ENCODE measurements around the gene BUD13.

The BUD13 gene

DNA sequence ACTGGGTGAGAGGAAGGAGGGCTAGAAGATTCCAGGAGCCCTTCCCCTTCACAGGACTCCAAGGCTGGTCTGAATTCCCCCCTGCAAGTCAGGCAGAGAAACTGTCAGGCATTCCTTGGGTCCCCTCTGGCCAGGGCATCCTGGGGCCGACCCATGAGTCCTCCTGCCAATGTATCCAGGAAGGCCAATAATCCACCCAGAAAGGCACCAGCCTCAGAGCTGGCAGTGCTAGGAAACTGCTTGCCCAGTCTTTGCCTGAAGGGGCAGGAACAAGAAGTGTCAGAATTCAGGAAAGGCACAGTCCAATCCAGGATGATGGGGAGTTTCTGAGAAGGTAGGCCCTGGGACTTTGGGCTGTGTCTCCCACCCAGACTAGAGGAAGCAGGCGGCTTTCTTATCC is 41.0 kb downstream of the BUD13 start:
- no peak for ATAC-seq (replicated peaks; ENCODE audit: extremely low read depth, poor library complexity, severe bottlenecking)
- no peaks in the 10 kb centered on the region for H3K36me3 Mint-ChIP-seq (ENCODE audit: insufficient read depth)
- H3K4me3 Mint-ChIP-seq, result no peak overlapping the region
- peaks cover 12% of the 10 kb centered on the region for H3K4me1 Mint-ChIP-seq
- H3K27ac Mint-ChIP-seq (ENCODE audit: low read depth), result no peak overlapping the region
- H3K27me3 Mint-ChIP-seq, result peaks cover 35% of the 10 kb centered on the region
- no peaks in the 10 kb centered on the region for H3K9me3 Mint-ChIP-seq
- no peak for DNase-seq (ENCODE audit: low spot score in 2 of 2)

DNA sequence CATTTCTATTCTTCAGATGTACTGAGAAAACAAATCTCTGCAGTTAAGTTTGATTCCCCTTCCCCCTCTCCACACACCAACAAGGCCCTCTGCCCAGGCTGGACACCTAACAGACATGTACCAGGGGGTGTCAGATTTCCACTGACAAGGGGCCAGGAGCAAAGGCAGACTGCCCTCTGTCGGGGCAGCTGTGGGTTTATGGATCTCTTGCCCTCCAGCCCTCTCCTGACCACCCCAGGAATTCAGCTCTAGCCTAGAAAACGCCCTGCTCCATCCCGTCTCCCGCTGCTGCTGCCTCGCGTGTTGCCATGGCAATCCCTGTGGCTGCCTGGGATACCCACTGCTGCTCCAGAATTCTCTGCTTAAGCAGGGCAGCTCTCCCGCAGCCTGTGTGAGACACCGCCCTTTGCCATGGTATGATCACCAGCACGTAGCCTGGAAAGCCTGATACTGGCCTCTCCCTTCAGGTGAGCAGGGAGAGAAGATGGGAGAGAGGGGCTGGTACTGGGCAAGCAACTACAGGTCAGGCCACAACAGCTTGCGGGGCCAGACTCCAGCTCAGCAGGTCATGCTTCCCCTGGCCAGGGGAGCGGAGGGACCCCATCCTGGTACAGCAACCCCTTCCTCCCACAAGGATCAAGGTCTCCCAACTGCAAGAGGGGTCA is 41.6 kb downstream of the BUD13 start:
- ATAC-seq (replicated peaks; ENCODE audit: extremely low read depth, poor library complexity, severe bottlenecking) (no peak), DNase-seq (ENCODE audit: low spot score in 2 of 2) (no peak)
- Mint-ChIP-seq H3K4me3 (no peak overlapping the region), H3K27me3 (peaks cover 41% of the 10 kb centered on the region), H3K9me3 (no peaks in the 10 kb centered on the region), H3K4me1 (peaks cover 12% of the 10 kb centered on the region), H3K36me3 (ENCODE audit: insufficient read depth) (no peaks in the 10 kb centered on the region), H3K27ac (ENCODE audit: low read depth) (no peak overlapping the region)

DNA sequence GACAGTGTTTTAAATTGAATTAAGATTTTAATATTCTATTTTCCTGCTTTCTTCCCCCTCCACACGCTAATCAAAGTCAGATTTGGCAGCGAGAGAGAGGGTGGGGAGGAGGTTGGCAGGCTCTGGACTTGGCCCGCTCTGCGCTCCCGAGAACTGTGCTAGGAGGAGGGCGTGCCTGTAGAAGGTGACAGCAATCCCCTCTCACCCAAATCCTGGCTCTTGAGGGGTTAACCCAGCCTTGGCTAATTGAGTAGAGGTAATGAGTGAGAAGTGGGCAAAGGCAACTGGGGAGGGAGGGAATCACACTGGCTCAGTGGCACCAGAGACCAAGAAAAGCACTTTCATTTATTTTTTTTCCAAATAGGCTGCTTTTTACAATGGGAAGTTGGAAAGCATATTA is 42.2 kb downstream of the BUD13 start:
- DNase-seq (ENCODE audit: low spot score in 2 of 2) (no peak), ATAC-seq (replicated peaks; ENCODE audit: extremely low read depth, poor library complexity, severe bottlenecking) (no peak)
- peaks cover 48% of the 10 kb centered on the region for H3K27me3 Mint-ChIP-seq
- no peaks in the 10 kb centered on the region for H3K36me3 Mint-ChIP-seq (ENCODE audit: insufficient read depth)
- H3K4me1 Mint-ChIP-seq, result peaks cover 12% of the 10 kb centered on the region
- H3K4me3 Mint-ChIP-seq, result no peak overlapping the region
- no peak overlapping the region for H3K27ac Mint-ChIP-seq (ENCODE audit: low read depth)
- no peaks in the 10 kb centered on the region for H3K9me3 Mint-ChIP-seq

- Mint-ChIP-seq H3K27ac (ENCODE audit: low read depth) (no peak overlapping the region), H3K4me1 (peaks cover 12% of the 10 kb centered on the region), H3K27me3 (peaks cover 52% of the 10 kb centered on the region), H3K9me3 (no peaks in the 10 kb centered on the region), H3K36me3 (ENCODE audit: insufficient read depth) (no peaks in the 10 kb centered on the region), H3K4me3 (no peak overlapping the region)
- DNase-seq (ENCODE audit: low spot score in 2 of 2) (no peak), ATAC-seq (replicated peaks; ENCODE audit: extremely low read depth, poor library complexity, severe bottlenecking) (no peak)
Observed at GRCh38 chr11:116730241-116730561, 42.6 kb downstream of the BUD13 start.

DNA sequence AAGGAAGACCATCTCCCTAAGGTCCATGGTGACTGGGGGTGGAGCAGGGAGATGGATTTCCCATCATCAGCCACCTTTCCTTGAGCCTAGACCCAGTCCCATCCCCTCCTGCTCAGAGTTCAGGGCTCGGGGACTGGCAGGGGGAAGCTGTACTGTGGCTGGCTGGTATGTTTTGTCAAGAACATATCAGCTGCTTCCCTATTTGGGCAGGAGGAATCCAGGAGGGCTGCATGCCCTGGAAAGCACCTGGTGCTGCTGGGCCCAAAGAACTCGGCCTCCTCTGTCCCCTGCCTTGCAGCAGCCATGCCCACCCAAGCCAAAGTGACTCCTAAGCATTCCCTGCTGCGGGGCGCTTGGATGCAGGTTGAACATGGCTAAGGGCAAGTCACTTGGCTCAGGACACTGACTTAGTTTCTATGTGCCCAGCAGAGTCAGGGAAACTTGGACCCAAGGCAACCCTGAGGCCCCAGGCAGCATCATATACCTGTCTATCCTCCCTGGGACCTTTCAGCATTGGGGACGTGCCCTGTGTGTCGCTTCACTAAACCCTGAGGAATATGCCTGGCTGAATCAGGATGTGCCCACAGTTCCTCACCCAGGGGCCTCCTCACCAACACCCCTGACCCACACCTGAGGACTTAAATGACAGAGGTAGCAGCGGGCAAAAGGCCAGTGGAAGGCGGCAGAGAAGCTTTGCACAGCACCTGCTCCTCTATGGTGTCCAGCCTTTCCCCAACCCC is 43.1 kb downstream of the BUD13 start:
- Mint-ChIP-seq H3K4me3 (no peak overlapping the region), H3K4me1 (peaks cover 12% of the 10 kb centered on the region), H3K9me3 (no peaks in the 10 kb centered on the region), H3K27ac (ENCODE audit: low read depth) (no peak overlapping the region), H3K27me3 (peaks cover 57% of the 10 kb centered on the region), H3K36me3 (ENCODE audit: insufficient read depth) (no peaks in the 10 kb centered on the region)
- DNase-seq (ENCODE audit: low spot score in 2 of 2) (no peak), ATAC-seq (replicated peaks; ENCODE audit: extremely low read depth, poor library complexity, severe bottlenecking) (no peak)

GRCh38 chr11:116727990-116728389 is 44.8 kb downstream of the BUD13 start:
- Mint-ChIP-seq H3K4me3 (no peak overlapping the region), H3K4me1 (peaks cover 9% of the 10 kb centered on the region), H3K27me3 (peaks cover 60% of the 10 kb centered on the region), H3K27ac (ENCODE audit: low read depth) (no peak overlapping the region), H3K36me3 (ENCODE audit: insufficient read depth) (no peaks in the 10 kb centered on the region), H3K9me3 (no peaks in the 10 kb centered on the region)
- DNase-seq (ENCODE audit: low spot score in 2 of 2) (no peak), ATAC-seq (replicated peaks; ENCODE audit: extremely low read depth, poor library complexity, severe bottlenecking) (no peak)

GRCh38 chr11:116725434-116726221 is 47.2 kb downstream of the BUD13 start:
- DNase-seq (ENCODE audit: low spot score in 2 of 2), result no peak
- no peak for ATAC-seq (replicated peaks; ENCODE audit: extremely low read depth, poor library complexity, severe bottlenecking)
- H3K36me3 Mint-ChIP-seq (ENCODE audit: insufficient read depth), result peaks cover 3% of the 10 kb centered on the region
- H3K27me3 Mint-ChIP-seq, result peaks cover 50% of the 10 kb centered on the region
- H3K27ac Mint-ChIP-seq (ENCODE audit: low read depth), result no peak overlapping the region
- H3K4me3 Mint-ChIP-seq, result no peak overlapping the region
- H3K9me3 Mint-ChIP-seq, result no peaks in the 10 kb centered on the region
- H3K4me1 Mint-ChIP-seq, result no peaks in the 10 kb centered on the region

GRCh38 chr11:116724813-116725212 is 48.0 kb downstream of the BUD13 start:
- ATAC-seq (replicated peaks; ENCODE audit: extremely low read depth, poor library complexity, severe bottlenecking), result no peak
- DNase-seq (ENCODE audit: low spot score in 2 of 2), result no peak
- Mint-ChIP-seq H3K27ac (ENCODE audit: low read depth) (no peak overlapping the region), H3K4me1 (no peaks in the 10 kb centered on the region), H3K9me3 (no peaks in the 10 kb centered on the region), H3K27me3 (peaks cover 50% of the 10 kb centered on the region), H3K36me3 (ENCODE audit: insufficient read depth) (peaks cover 3% of the 10 kb centered on the region), H3K4me3 (no peak overlapping the region)

DNA sequence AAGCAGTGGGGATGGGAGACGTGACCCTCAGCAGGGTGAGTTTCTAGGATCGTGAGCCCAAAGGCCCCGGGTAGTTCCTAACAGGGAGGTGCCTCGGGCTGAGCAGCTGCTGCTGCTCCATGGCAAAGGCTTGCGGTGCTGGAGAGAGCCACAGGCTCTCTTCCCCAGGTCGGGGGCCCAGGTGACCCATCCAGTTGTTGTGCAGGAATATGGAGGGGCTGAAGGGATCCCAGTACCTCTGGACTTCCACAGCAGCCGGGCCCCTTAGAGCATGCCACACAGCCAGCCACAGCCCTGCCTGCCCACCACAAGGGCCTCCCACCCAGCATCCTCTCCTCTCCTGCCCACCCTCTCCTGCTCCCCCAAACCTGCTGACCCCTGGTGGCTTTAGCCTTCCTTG is 49.3 kb downstream of the BUD13 start:
- Mint-ChIP-seq H3K4me1 (no peaks in the 10 kb centered on the region), H3K27me3 (peaks cover 41% of the 10 kb centered on the region), H3K36me3 (ENCODE audit: insufficient read depth) (peaks cover 3% of the 10 kb centered on the region), H3K27ac (ENCODE audit: low read depth) (peak overlapping the region; percentile 9), H3K4me3 (no peak overlapping the region), H3K9me3 (no peaks in the 10 kb centered on the region)
- no peak for DNase-seq (ENCODE audit: low spot score in 2 of 2)
- ATAC-seq (replicated peaks; ENCODE audit: extremely low read depth, poor library complexity, severe bottlenecking), result no peak

DNA sequence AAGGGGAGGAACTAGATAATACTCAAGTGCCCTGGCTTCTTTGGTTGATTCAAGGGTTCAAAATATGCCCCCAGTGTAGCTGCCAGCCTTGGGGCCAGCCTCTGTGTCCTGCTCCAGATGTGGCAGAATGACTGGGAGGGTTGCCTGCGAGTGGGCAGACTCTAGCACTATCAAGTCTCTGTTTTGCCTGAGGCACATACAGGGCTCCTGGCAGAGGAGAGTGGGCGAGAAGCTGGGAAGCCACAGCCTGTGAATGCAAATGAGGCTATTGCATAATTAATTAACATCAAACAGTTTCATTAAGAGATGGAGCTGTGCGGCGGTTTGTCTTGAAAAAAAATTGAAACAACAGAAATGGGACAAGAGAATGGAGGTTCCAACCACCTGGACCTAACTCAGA is 50.8 kb downstream of the BUD13 start:
- no peak for ATAC-seq (replicated peaks; ENCODE audit: extremely low read depth, poor library complexity, severe bottlenecking)

DNA sequence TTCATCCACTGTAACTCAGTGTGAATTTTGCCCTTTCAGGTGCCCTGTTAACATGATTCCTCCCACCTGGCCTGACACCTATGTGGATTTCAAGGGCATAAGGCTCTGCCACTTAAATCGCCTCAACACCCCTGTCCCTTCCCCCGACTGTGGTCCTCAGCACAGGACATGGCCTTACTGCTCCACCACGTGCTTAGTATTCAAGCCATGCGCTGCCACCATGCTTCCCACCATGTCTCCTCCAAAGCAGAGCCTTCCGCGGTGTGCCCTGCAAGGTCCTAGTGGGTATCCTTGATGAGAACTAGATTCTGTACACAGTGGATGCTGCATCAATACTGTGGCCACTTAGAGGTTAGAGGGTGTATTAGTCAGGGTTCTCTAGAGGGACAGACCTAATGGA is 51.9 kb downstream of the BUD13 start:
- peaks cover 15% of the 10 kb centered on the region for H3K27me3 Mint-ChIP-seq
- H3K36me3 Mint-ChIP-seq (ENCODE audit: insufficient read depth), result peaks cover 3% of the 10 kb centered on the region
- ATAC-seq (replicated peaks; ENCODE audit: extremely low read depth, poor library complexity, severe bottlenecking) (no peak), DNase-seq (ENCODE audit: low spot score in 2 of 2) (no peak)
- H3K9me3 Mint-ChIP-seq, result no peaks in the 10 kb centered on the region
- no peak overlapping the region for H3K27ac Mint-ChIP-seq (ENCODE audit: low read depth)
- H3K4me3 Mint-ChIP-seq, result no peak overlapping the region
- H3K4me1 Mint-ChIP-seq, result no peaks in the 10 kb centered on the region

More for the DNA sequence above, 50.8 kb downstream of the BUD13 start:
- Mint-ChIP-seq H3K9me3 (no peaks in the 10 kb centered on the region), H3K36me3 (ENCODE audit: insufficient read depth) (peaks cover 3% of the 10 kb centered on the region), H3K27ac (ENCODE audit: low read depth) (no peak overlapping the region), H3K27me3 (peaks cover 26% of the 10 kb centered on the region), H3K4me3 (no peak overlapping the region), H3K4me1 (no peaks in the 10 kb centered on the region)
- no peak for DNase-seq (ENCODE audit: low spot score in 2 of 2)

GRCh38 chr11:116718955-116719501 is 53.8 kb downstream of the BUD13 start:
- DNase-seq (ENCODE audit: low spot score in 2 of 2) (no peak), ATAC-seq (replicated peaks; ENCODE audit: extremely low read depth, poor library complexity, severe bottlenecking) (no peak)
- H3K9me3 Mint-ChIP-seq, result no peaks in the 10 kb centered on the region
- H3K36me3 Mint-ChIP-seq (ENCODE audit: insufficient read depth), result peaks cover 3% of the 10 kb centered on the region
- H3K27ac Mint-ChIP-seq (ENCODE audit: low read depth), result no peak overlapping the region
- peaks cover 10% of the 10 kb centered on the region for H3K27me3 Mint-ChIP-seq
- no peaks in the 10 kb centered on the region for H3K4me1 Mint-ChIP-seq
- no peak overlapping the region for H3K4me3 Mint-ChIP-seq
